ENCODE data around the gene MAST1. TPM values are rescaled to one million over a fixed set of nuclear protein-coding genes. Genes with fewer than 3 reads are reported as not detected.

Gene MAST1
- total and polyA plus RNA-seq, 2 experiments from 2014 or later, result 0.20 to 0.54 TPM

GRCh38 chr19:12856653-12857052 is 18.3 kb downstream of the MAST1 start:
- no peak for DNase-seq (ENCODE audit: low spot score)

GRCh38 chr19:12858041-12858928 is 20.0 kb downstream of the MAST1 start:
- no peak overlapping the region for H3K4me2 ChIP-seq
- H3K4me1 ChIP-seq (ENCODE audit: insufficient read depth), result no peaks in the 10 kb centered on the region
- no peak overlapping the region for H2AFZ ChIP-seq
- H3K9me3 ChIP-seq (ENCODE audit: low read depth), result no peaks in the 10 kb centered on the region
- H3K79me2 ChIP-seq, result no peaks in the 10 kb centered on the region
- H3K9me2 ChIP-seq (replicated peaks; ENCODE audit: insufficient read depth), result no peaks in the 10 kb centered on the region
- H3K27ac ChIP-seq, result no peak overlapping the region
- no peaks in the 10 kb centered on the region for H4K20me1 ChIP-seq (ENCODE audit: insufficient read depth, poor library complexity, severe bottlenecking)
- no peak for DNase-seq (ENCODE audit: low spot score)
- 97% methylated on average over 35 of the region's 35 CpGs for WGBS (ENCODE audit: low lambda C conversion rate, missing lambda C conversion rate)
- TF ChIP-seq EZH2 (IDR thresholded peaks at IDR 0.05; ENCODE audit: borderline replicate concordance) (no peak), EZH2phosphoT487 (IDR thresholded peaks at IDR 0.05; ENCODE audit: low read depth, severe bottlenecking, unreplicated experiment) (no peak)
- TF ChIP-seq, protein P1, sequence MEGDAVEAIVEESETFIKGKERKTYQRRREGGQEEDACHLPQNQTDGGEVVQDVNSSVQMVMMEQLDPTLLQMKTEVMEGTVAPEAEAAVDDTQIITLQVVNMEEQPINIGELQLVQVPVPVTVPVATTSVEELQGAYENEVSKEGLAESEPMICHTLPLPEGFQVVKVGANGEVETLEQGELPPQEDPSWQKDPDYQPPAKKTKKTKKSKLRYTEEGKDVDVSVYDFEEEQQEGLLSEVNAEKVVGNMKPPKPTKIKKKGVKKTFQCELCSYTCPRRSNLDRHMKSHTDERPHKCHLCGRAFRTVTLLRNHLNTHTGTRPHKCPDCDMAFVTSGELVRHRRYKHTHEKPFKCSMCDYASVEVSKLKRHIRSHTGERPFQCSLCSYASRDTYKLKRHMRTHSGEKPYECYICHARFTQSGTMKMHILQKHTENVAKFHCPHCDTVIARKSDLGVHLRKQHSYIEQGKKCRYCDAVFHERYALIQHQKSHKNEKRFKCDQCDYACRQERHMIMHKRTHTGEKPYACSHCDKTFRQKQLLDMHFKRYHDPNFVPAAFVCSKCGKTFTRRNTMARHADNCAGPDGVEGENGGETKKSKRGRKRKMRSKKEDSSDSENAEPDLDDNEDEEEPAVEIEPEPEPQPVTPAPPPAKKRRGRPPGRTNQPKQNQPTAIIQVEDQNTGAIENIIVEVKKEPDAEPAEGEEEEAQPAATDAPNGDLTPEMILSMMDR (IDR thresholded peaks at IDR 0.05; ENCODE audit: poor library complexity), result no peak
- H3K4me3 ChIP-seq, result no peak overlapping the region
- no peaks in the 10 kb centered on the region for H3K27me3 ChIP-seq
- no peaks in the 10 kb centered on the region for H3K36me3 ChIP-seq (replicated peaks; ENCODE audit: insufficient read depth, low read depth)

More at GRCh38 chr19:12856653-12857052, 18.3 kb downstream of the MAST1 start:
- Histone ChIP-seq H3K36me3 (replicated peaks; ENCODE audit: insufficient read depth, low read depth) (no peaks in the 10 kb centered on the region), H4K20me1 (ENCODE audit: insufficient read depth, poor library complexity, severe bottlenecking) (no peaks in the 10 kb centered on the region), H2AFZ (no peak overlapping the region), H3K9me2 (replicated peaks; ENCODE audit: insufficient read depth) (no peaks in the 10 kb centered on the region), H3K4me1 (ENCODE audit: insufficient read depth) (no peaks in the 10 kb centered on the region), H3K4me2 (no peak overlapping the region), H3K27ac (no peak overlapping the region), H3K27me3 (no peaks in the 10 kb centered on the region), H3K9me3 (ENCODE audit: low read depth) (no peaks in the 10 kb centered on the region), H3K79me2 (no peaks in the 10 kb centered on the region), H3K4me3 (no peak overlapping the region)
- WGBS (ENCODE audit: low lambda C conversion rate, missing lambda C conversion rate), result 79% methylated on average over 1 of the region's 1 CpG
- no peak for TF ChIP-seq EZH2 (IDR thresholded peaks at IDR 0.05; ENCODE audit: borderline replicate concordance)
- TF ChIP-seq EZH2phosphoT487 (IDR thresholded peaks at IDR 0.05; ENCODE audit: low read depth, severe bottlenecking, unreplicated experiment), result no peak
- TF ChIP-seq, protein P1 (IDR thresholded peaks at IDR 0.05; ENCODE audit: poor library complexity), result no peak

GRCh38 chr19:12859546-12859945 is 21.2 kb downstream of the MAST1 start:
- WGBS (ENCODE audit: low lambda C conversion rate, missing lambda C conversion rate), result 79% methylated on average over 7 of the region's 7 CpGs
- Histone ChIP-seq H3K4me1 (ENCODE audit: insufficient read depth) (no peaks in the 10 kb centered on the region), H3K79me2 (no peaks in the 10 kb centered on the region), H3K4me3 (no peak overlapping the region), H4K20me1 (ENCODE audit: insufficient read depth, poor library complexity, severe bottlenecking) (no peaks in the 10 kb centered on the region), H3K27ac (no peak overlapping the region), H3K9me2 (replicated peaks; ENCODE audit: insufficient read depth) (no peaks in the 10 kb centered on the region), H3K9me3 (ENCODE audit: low read depth) (no peaks in the 10 kb centered on the region), H3K4me2 (no peak overlapping the region), H3K36me3 (replicated peaks; ENCODE audit: insufficient read depth, low read depth) (no peaks in the 10 kb centered on the region), H2AFZ (no peak overlapping the region), H3K27me3 (no peaks in the 10 kb centered on the region)
- TF ChIP-seq EZH2phosphoT487 (IDR thresholded peaks at IDR 0.05; ENCODE audit: low read depth, severe bottlenecking, unreplicated experiment) (no peak), EZH2 (IDR thresholded peaks at IDR 0.05; ENCODE audit: borderline replicate concordance) (no peak)
- TF ChIP-seq, protein P1 (IDR thresholded peaks at IDR 0.05; ENCODE audit: poor library complexity), result no peak
- DNase-seq (ENCODE audit: low spot score), result no peak

Measured in hepatocyte (in vitro differentiated cells).